ENCODE measurements around the gene AHSP.

Gene AHSP

GRCh38 chr16:31507929-31508705 lies 19.6 kb upstream of the AHSP start, which contains the start of gene RUSF1 (continued):
- TF ChIP-seq ZNF518A (tag by site-specific recombination; conservative IDR thresholded peaks at IDR 0.05; ENCODE audit: low read depth) (peak; percentile 71), ZNF561 (tag by site-specific recombination; IDR thresholded peaks at IDR 0.05; ENCODE audit: borderline replicate concordance) (peak; percentile 93), BCL11B (tag by site-specific recombination; IDR thresholded peaks at IDR 0.05; ENCODE audit: low read depth) (no peak), ZSCAN23 (tag by site-specific recombination; IDR thresholded peaks at IDR 0.05) (no peak), ZNF394 (tag by site-specific recombination; IDR thresholded peaks at IDR 0.05; ENCODE audit: borderline replicate concordance) (peak; percentile 61; the same call in 1 of the 2 replicates), ZBTB21 (tag by site-specific recombination; IDR thresholded peaks at IDR 0.05) (peak; percentile 49; the same call in 1 of the 2 replicates), ZNF571 (tag by site-specific recombination; IDR thresholded peaks at IDR 0.05) (no peak), ZNF580 (tag by site-specific recombination; IDR thresholded peaks at IDR 0.05) (0 out of 2 replicates have a peak, but pooled peaks have one; percentile 15), ZNF558 (tag by site-specific recombination; IDR thresholded peaks at IDR 0.05) (no peak), ZNF10 (tag by site-specific recombination; IDR thresholded peaks at IDR 0.05) (peak; percentile 69; the same call in 1 of the 2 replicates), ZBTB48 (tag by site-specific recombination; IDR thresholded peaks at IDR 0.05) (no peak), ZNF473 (tag by site-specific recombination; IDR thresholded peaks at IDR 0.05) (no peak), PATZ1 (tag by site-specific recombination; IDR thresholded peaks at IDR 0.05) (peak; percentile 96), ZBTB6 (tag by site-specific recombination; IDR thresholded peaks at IDR 0.05) (no peak), ZNF704 (tag by site-specific recombination; IDR thresholded peaks at IDR 0.05) (no peak), ZNF354C (tag by site-specific recombination; IDR thresholded peaks at IDR 0.05; ENCODE audit: borderline replicate concordance, low read depth) (no peak), ZNF362 (tag by site-specific recombination; IDR thresholded peaks at IDR 0.05) (no peak), ZFP41 (tag by site-specific recombination; IDR thresholded peaks at IDR 0.05; ENCODE audit: borderline replicate concordance) (no peak), GLIS1 (tag by site-specific recombination; IDR thresholded peaks at IDR 0.05) (peak; percentile 56), ZNF423 (tag by site-specific recombination; IDR thresholded peaks at IDR 0.05) (no peak), PRDM10 (tag by site-specific recombination; IDR thresholded peaks at IDR 0.05) (peak; percentile 71), BCL6B (tag by site-specific recombination; IDR thresholded peaks at IDR 0.05) (no peak)
